OCI-LY3 (cell line): ENCODE measurements around the gene CRB3.

Experiments
- H2AFZ ChIP-seq: fragments of 200-600, 300-600 bp; shearing (Covaris generic); 2 replicates; pipeline ENCODE4 v1.6.0; 2014; ENCODE audit warnings: antibody characterized with exemption, low read depth, low read length
- H3K27ac ChIP-seq: fragments of 200-600, 300-600 bp; sonication (generic); 2 replicates; pipeline ENCODE4 v1.5.1; 2014; ENCODE audit warnings: mild to moderate bottlenecking, low read length, moderate library complexity, mixed read lengths
- H3K27me3 ChIP-seq: fragments of 200-600, 300-600 bp; sonication (generic); 2 replicates; pipeline ENCODE4 v1.6.1; 2014; ENCODE audit warnings: low read depth, low read length, mixed read lengths
- H3K36me3 ChIP-seq: fragments of 200-600, 300-600 bp; sonication (generic); replicated peaks from 2 replicates; pipeline ENCODE3; 2014; ENCODE audit warnings: low read depth, low read length, mixed read lengths
- H3K4me1 ChIP-seq: fragments of 300-600, 200-600 bp; sonication (generic); 2 replicates; pipeline ENCODE4 v1.6.1; 2014; ENCODE audit warnings: low read length, mixed read lengths
- H3K4me2 ChIP-seq: fragments of 200-600, 300-600 bp; sonication (generic); 2 replicates; pipeline ENCODE4 v1.6.1; 2014; ENCODE audit warnings: low read length, mixed read lengths
- H3K4me3 ChIP-seq: fragments of 300-600, 200-600 bp; sonication (generic); 2 replicates; pipeline ENCODE4 v1.5.1; 2014; ENCODE audit warnings: antibody characterized with exemption, mild to moderate bottlenecking, low read length, moderate library complexity
- H3K79me2 ChIP-seq: fragments of 300-600, 200-600 bp; shearing (Covaris generic); 2 replicates; pipeline ENCODE4 v1.6.1; 2014; ENCODE audit warnings: mild to moderate bottlenecking, low read length, mixed read lengths
- H3K9ac ChIP-seq: fragments of 300-600, 200-600 bp; shearing (Covaris generic); 2 replicates; pipeline ENCODE4 v1.6.0; 2014; ENCODE audit warnings: mild to moderate bottlenecking, low read length, moderate library complexity
- H3K9me3 ChIP-seq: fragments of 200-600, 300-600 bp; shearing (Covaris generic); 2 replicates; pipeline ENCODE4 v1.6.1; 2014; ENCODE audit warnings: low read length, mixed read lengths; ENCODE audit not compliant: insufficient read depth
- H4K20me1 ChIP-seq: fragments of 200-600, 300-600 bp; sonication (generic); 2 replicates; pipeline ENCODE4 v1.6.1; 2016; ENCODE audit warnings: low read length, mixed read lengths; ENCODE audit not compliant: insufficient read depth
- EZH2phosphoT487 ChIP-seq: fragments of 200-600 bp; shearing (Covaris generic); IDR thresholded peaks from 2 replicates; pipeline ENCODE4 v1.6.1; 2018; ENCODE audit warnings: antibody characterized with exemption, mixed run types, low read depth
- TF ChIP-seq, protein P1 (sequence below): fragments of 200-600, 300-600 bp; sonication (generic); IDR thresholded peaks from 2 replicates; pipeline ENCODE4 v1.5.1; 2014; ENCODE audit warnings: antibody characterized with exemption, low read length, low read depth

Gene CRB3, protein sequence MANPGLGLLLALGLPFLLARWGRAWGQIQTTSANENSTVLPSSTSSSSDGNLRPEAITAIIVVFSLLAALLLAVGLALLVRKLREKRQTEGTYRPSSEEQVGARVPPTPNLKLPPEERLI

DNA sequence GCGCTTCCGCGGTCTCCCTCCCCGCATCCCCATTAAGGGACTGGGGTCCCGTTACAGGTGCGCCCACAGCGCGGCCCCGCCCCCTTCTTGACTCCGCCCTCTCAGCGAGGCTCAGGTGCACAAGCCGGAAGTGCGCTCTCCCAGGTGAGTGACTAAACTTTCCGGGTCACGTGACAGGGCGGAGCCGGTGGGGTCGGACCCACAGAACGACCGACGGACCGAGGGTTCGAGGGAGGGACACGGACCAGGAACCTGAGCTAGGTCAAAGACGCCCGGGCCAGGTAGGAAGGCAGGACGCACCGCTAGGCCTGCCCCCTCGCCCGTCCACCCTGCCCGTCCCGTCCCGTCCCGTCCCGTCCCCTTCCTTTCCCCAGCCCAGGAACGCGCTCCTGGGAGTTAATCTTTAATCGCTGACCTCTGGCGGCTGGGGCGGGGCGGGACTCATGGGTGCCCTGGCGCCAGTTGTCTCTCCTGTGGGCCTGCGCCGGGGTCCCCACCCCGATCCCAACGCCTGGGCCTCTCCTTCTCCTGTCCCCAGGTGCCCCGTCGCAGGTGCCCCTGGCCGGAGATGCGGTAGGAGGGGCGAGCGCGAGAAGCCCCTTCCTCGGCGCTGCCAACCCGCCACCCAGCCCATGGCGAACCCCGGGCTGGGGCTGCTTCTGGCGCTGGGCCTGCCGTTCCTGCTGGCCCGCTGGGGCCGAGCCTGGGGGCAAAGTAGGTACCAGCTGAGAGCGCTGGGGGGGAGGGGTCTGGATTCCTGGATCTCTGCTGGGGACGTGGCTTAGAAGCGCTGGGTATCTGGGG, at the start of gene CRB3:
TSS of gene CRB3 (plus strand) at position 202 of the 804 bp plus-strand sequence. CDS start at position 633, 431 bp downstream.
- no peaks in the 10 kb centered on the region for H3K27me3 ChIP-seq
- H3K9me3 ChIP-seq = no peaks in the 10 kb centered on the region
- peaks cover 48% of the 10 kb centered on the region for H3K4me1 ChIP-seq
- peak within 1 kb of the TSS; percentile 83 for H3K4me3 ChIP-seq
- H4K20me1 ChIP-seq = no peaks in the 10 kb centered on the region
- peaks cover 36% of the 10 kb centered on the region for H3K79me2 ChIP-seq
- H3K9ac ChIP-seq = peak within 1 kb of the TSS; percentile 92
- H3K36me3 ChIP-seq = peaks cover 34% of the 10 kb centered on the region
- H3K27ac ChIP-seq = peak within 1 kb of the TSS; percentile 92
- no peak within 1 kb of the TSS; the same call in 1 of the 2 replicates for H2AFZ ChIP-seq
- TF ChIP-seq, protein P1, sequence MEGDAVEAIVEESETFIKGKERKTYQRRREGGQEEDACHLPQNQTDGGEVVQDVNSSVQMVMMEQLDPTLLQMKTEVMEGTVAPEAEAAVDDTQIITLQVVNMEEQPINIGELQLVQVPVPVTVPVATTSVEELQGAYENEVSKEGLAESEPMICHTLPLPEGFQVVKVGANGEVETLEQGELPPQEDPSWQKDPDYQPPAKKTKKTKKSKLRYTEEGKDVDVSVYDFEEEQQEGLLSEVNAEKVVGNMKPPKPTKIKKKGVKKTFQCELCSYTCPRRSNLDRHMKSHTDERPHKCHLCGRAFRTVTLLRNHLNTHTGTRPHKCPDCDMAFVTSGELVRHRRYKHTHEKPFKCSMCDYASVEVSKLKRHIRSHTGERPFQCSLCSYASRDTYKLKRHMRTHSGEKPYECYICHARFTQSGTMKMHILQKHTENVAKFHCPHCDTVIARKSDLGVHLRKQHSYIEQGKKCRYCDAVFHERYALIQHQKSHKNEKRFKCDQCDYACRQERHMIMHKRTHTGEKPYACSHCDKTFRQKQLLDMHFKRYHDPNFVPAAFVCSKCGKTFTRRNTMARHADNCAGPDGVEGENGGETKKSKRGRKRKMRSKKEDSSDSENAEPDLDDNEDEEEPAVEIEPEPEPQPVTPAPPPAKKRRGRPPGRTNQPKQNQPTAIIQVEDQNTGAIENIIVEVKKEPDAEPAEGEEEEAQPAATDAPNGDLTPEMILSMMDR = no peak
- TF ChIP-seq EZH2phosphoT487 = no peak
- H3K4me2 ChIP-seq = peak within 1 kb of the TSS; percentile 82

DNA sequence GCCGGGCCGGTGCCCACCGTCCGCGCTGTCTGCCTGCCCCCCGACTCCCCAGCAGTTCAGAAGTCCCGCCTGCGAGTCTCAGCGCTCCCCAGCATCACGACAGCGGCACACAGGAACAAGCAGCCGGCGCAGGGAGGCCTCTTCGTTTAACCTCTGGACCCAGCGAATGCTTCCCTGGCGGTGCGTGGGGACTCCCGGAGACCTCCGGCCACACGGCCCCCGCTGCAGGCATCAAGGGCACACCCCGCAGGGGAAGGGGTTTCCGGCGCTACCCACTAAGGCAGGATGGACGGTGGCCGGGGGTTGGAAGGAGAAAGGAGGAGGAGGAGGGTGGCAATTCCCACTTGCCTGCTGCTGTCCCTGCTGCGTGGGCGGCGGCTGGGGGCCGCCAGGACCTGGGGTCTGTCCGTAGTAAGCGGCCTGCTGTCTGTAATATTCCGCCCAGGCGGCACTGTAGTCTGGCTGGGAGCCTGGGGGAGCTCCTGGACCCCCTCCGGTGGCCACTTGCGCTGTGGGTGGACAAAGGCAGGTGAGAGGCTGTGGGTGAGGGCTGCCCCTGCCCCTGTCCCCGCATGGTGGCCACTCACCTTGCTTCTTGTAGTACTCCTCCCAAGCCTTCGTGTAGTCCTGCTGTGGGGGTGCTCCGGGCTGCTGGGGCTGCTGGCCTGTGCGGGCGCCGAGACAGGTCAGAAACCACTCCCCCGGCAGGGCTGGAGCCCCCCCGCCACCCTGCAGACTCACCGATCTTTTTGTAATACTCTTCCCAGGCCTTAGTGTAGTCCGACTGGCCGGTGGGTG, 49.1 kb upstream of the CRB3 start:
- Histone ChIP-seq H3K9ac (no peak overlapping the region), H3K27ac (no peak overlapping the region), H3K79me2 (peaks cover 29% of the 10 kb centered on the region), H3K36me3 (peaks cover 77% of the 10 kb centered on the region), H4K20me1 (peaks cover 34% of the 10 kb centered on the region), H2AFZ (no peak overlapping the region), H3K27me3 (no peaks in the 10 kb centered on the region), H3K4me3 (no peak overlapping the region), H3K9me3 (no peaks in the 10 kb centered on the region), H3K4me2 (no peak overlapping the region), H3K4me1 (no peaks in the 10 kb centered on the region)
- no peak for TF ChIP-seq EZH2phosphoT487
- TF ChIP-seq, protein P1 = no peak

DNA sequence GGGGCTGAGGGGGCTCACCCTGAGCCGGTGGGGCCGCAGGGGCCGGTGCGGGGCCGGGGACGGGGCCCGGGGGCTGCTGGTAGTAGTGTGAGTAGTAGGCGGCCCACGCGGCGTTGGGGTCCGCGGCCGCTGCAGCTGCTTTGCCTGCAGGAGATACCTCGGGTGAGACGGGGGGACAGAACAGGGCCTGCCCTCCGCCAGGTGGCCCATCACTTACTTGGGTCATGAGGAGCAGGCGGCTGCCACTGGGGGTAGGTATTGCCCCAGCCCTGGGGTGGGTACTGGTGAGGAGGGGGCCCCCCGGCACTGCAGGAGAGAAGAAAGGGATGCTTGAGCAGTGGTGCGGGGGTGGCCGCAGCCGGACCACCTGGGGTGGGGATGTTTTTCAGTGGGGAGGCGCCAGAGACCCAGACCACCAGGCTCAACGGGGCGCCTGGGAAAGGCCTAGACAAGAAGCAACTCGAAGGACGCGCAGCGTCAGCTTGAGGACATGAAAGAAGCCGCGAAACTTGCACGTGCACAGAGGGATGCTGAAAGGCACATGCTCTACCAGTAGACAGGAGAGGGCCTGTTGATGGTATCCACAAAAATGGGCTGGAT, 48.4 kb upstream of the CRB3 start:
- Histone ChIP-seq H3K9me3 (no peaks in the 10 kb centered on the region), H3K4me3 (no peak overlapping the region), H4K20me1 (peaks cover 41% of the 10 kb centered on the region), H3K9ac (no peak overlapping the region), H3K36me3 (peaks cover 84% of the 10 kb centered on the region), H3K27ac (no peak overlapping the region), H3K27me3 (no peaks in the 10 kb centered on the region), H3K79me2 (peaks cover 36% of the 10 kb centered on the region), H3K4me1 (no peaks in the 10 kb centered on the region), H3K4me2 (no peak overlapping the region), H2AFZ (no peak overlapping the region)
- TF ChIP-seq, protein P1 = no peak
- no peak for TF ChIP-seq EZH2phosphoT487
